SK-N-SH (cell line): Measurements from ENCODE around the gene BPIFA2. TPM values are rescaled to one million over a fixed set of nuclear protein-coding genes. Genes with fewer than 3 reads are reported as not detected.

Experiments
- CTCF ChIA-PET: fragments of 300-600, 350-600 bp; formaldehyde crosslinking; extraction: SDS; loops from one replicate; lab custom pipeline; 2021; lab: Yijun Ruan, JAX
- POLR2A ChIA-PET: fragments of 350-600 bp; sonication (Branson Sonifier 250); formaldehyde crosslinking; extraction: SDS; loops from one replicate; lab custom pipeline; 2020; ENCODE audit warnings: antibody characterized with exemption, inconsistent platforms; lab: Yijun Ruan, JAX
- DNase-seq: peaks from one replicate; pipeline ENCODE4 v3.0.0; 2012
- H2AFZ ChIP-seq: fragments of 200-600 bp; sonication (generic); 2 replicates; pipeline ENCODE4 v1.8.1; 2016; ENCODE audit warnings: antibody characterized with exemption, mild to moderate bottlenecking, low read depth
- H3F3A ChIP-seq: fragments of 200-600 bp; sonication (generic); replicated peaks from 2 replicates; pipeline ENCODE3; 2016; ENCODE audit warnings: antibody characterized with exemption, mild to moderate bottlenecking; ENCODE audit not compliant: insufficient read depth
- H3K27ac ChIP-seq, 2 experiments: fragments of 200-500 bp in 1 of 2; fragments of 200-600 bp in 1 of 2; sonication (Bioruptor generic) in 1 of 2; sonication (generic), shearing (Covaris generic) in 1 of 2; 2 replicates each; pipeline versions ENCODE4 v1.5.1 to v1.6.1; 2014 to 2016; ENCODE audit warnings: low read depth in 2 of 2, inconsistent platforms in 1 of 2, low read length in 1 of 2, mild to moderate bottlenecking in 1 of 2, mixed read lengths in 1 of 2
- H3K27me3 ChIP-seq: fragments of 200-600 bp; sonication (generic), shearing (Covaris generic); 2 replicates; pipeline ENCODE4 v1.6.1; 2016; ENCODE audit warnings: mixed run types; ENCODE audit not compliant: insufficient read depth
- H3K36me3 ChIP-seq, 2 experiments: fragments of 200-500 bp in 1 of 2; fragments of 200-600 bp in 1 of 2; sonication (Bioruptor generic) in 1 of 2; sonication (generic) in 1 of 2; replicated peaks in 1 of 2; 2 replicates each; pipeline versions ENCODE3 to v1.5.1; 2014 to 2016; ENCODE audit warnings: low read length in 1 of 2, mild to moderate bottlenecking in 1 of 2; ENCODE audit not compliant: insufficient read depth in 2 of 2, control insufficient read depth in 1 of 2
- H3K4me1 ChIP-seq, 2 experiments: fragments of 200-500 bp in 1 of 2; fragments of 200-600 bp in 1 of 2; sonication (Bioruptor generic) in 1 of 2; sonication (generic), shearing (Covaris generic) in 1 of 2; 2 replicates each; pipeline versions ENCODE4 v1.5.1 to v1.6.1; 2014 to 2016; ENCODE audit warnings: low read depth in 1 of 2, low read length in 1 of 2, mixed run types in 1 of 2; ENCODE audit not compliant: insufficient read depth in 2 of 2, control insufficient read depth in 1 of 2
- H3K4me2 ChIP-seq: fragments of 200-600 bp; sonication (generic), shearing (Covaris generic); 2 replicates; pipeline ENCODE4 v1.6.1; 2017; ENCODE audit warnings: mixed run types
- H3K4me3 ChIP-seq, 2 experiments: fragments of 200-500 bp in 1 of 2; fragments of 200-600 bp in 1 of 2; sonication (Bioruptor generic) in 1 of 2; sonication (generic), shearing (Covaris generic) in 1 of 2; 2 replicates each; pipeline versions ENCODE4 v1.5.1 to v1.8.1; 2014 to 2016; ENCODE audit warnings: low read depth in 2 of 2, inconsistent platforms in 1 of 2, low read length in 1 of 2, mild to moderate bottlenecking in 1 of 2, mixed read lengths in 1 of 2, moderate library complexity in 1 of 2
- H3K79me2 ChIP-seq: fragments of 200-600 bp; sonication (generic); 2 replicates; pipeline ENCODE4 v1.8.1; 2017; ENCODE audit warnings: mild to moderate bottlenecking; ENCODE audit not compliant: insufficient read depth
- H3K9ac ChIP-seq: fragments of 200-600 bp; sonication (generic); 2 replicates; pipeline ENCODE4 v1.6.1; 2017; ENCODE audit warnings: mixed run types
- H3K9me2 ChIP-seq: fragments of 200-600 bp; sonication (generic); 2 replicates; pipeline ENCODE4 v1.6.1; 2017; ENCODE audit warnings: mixed run types
- H3K9me3 ChIP-seq: fragments of 200-600 bp; sonication (generic); 2 replicates; pipeline ENCODE4 v1.6.1; 2017; ENCODE audit warnings: mixed run types, mild to moderate bottlenecking, moderate library complexity
- H4K20me1 ChIP-seq: fragments of 200-600 bp; sonication (generic); 2 replicates; pipeline ENCODE4 v1.6.1; 2017; ENCODE audit warnings: mild to moderate bottlenecking, mixed run types; ENCODE audit not compliant: insufficient read depth
- FOSL2 ChIP-seq: IDR thresholded peaks from 2 replicates; pipeline ENCODE4 v1.4.0; 2012; ENCODE audit warnings: low read depth, mild to moderate bottlenecking, moderate library complexity, borderline replicate concordance
- NRF1 ChIP-seq: IDR thresholded peaks from 2 replicates; pipeline ENCODE4 v1.6.1; 2012; ENCODE audit warnings: low read depth, mild to moderate bottlenecking, low read length
- RCOR1 ChIP-seq: fragments of 150-350 bp; IDR thresholded peaks from 2 replicates; pipeline ENCODE4 v1.6.1; 2017; ENCODE audit warnings: antibody characterized with exemption, low read length
- RFX5 ChIP-seq: IDR thresholded peaks from 2 replicates; pipeline ENCODE4 v1.6.1; 2012; ENCODE audit warnings: mild to moderate bottlenecking, improper control_type of control experiment, low read length
- USF2 ChIP-seq: fragments of 150-350 bp; IDR thresholded peaks from 2 replicates; pipeline ENCODE4 v1.6.1; 2017; ENCODE audit warnings: antibody characterized with exemption, low read length, low read depth, borderline replicate concordance
- WGBS: methylation state at CpG from one replicate; pipeline ENCODE4 v1.1.6; 2017; ENCODE audit warnings: low lambda C conversion rate; 5-methylcytosine and 5-hydroxymethylcytosine counted together
- polyA plus RNA-seq, 3 experiments: library from polyadenylated mRNA; depleted of rRNA; stranded (reverse); fragments of >200 nt; gene quantifications; 2 replicates each; pipeline ENCODE4 v1.2.3, GENCODE V29; 2012

The BPIFA2 gene
- polyA plus RNA-seq, 1 of the 3 experiments (the other 2 are of a cell fraction) = not detected

- H3K9me2 ChIP-seq = no peaks in the 10 kb centered on the region
- no peaks in the 10 kb centered on the region for H4K20me1 ChIP-seq
- no peak overlapping the region for H3K4me3 ChIP-seq
- no peaks in the 10 kb centered on the region for H3K9me3 ChIP-seq
- no peaks in the 10 kb centered on the region for H3K4me1 ChIP-seq
- 12% methylated on average over 6 of the region's 6 CpGs for WGBS
- H2AFZ ChIP-seq = no peak overlapping the region
- ChIA-PET CTCF (interaction anchor here (1.0 to 1.5 kb wide), 3 partner anchors 18 to 328 kb away, joined by 3 to 7 read pairs (median 4); no protein-coding TSS in a partner anchor), POLR2A (no interaction called here)
- H3K27ac ChIP-seq = no peak overlapping the region
- H3K79me2 ChIP-seq = no peaks in the 10 kb centered on the region
- no peak for DNase-seq
- no peak for TF ChIP-seq RCOR1
- no peak for TF ChIP-seq FOSL2
- TF ChIP-seq USF2 = no peak
- TF ChIP-seq RFX5 = no peak
- no peak for TF ChIP-seq NRF1
- H3K9ac ChIP-seq = no peak overlapping the region
- no peaks in the 10 kb centered on the region for H3F3A ChIP-seq
- no peak overlapping the region for H3K4me2 ChIP-seq
- H3K27me3 ChIP-seq = peaks cover 19% of the 10 kb centered on the region; the same call in 1 of the 2 replicates
- no peaks in the 10 kb centered on the region for H3K36me3 ChIP-seq
These were observed 61.9 kb downstream of the BPIFA2 start for GRCh38 chr20:33229843-33230242.

Other genes with a start within 250 kb of the BPIFA2 start
- not detected in 2 replicates for gene SUN5, start 163.7 kb upstream of the BPIFA2 start, polyA plus RNA-seq (2012; rRNA removed)
- gene BPIFB2, start 160.5 kb upstream of the BPIFA2 start, polyA plus RNA-seq (2012; rRNA removed) = not detected in 2 replicates
- not detected in 2 replicates for gene BPIFB6, start 136.5 kb upstream of the BPIFA2 start, polyA plus RNA-seq (2012; rRNA removed)
- not detected in 2 replicates for gene BPIFB3, start 114.3 kb upstream of the BPIFA2 start, polyA plus RNA-seq (2012; rRNA removed)
- not detected in 2 replicates for gene BPIFB4, start 88.5 kb upstream of the BPIFA2 start, polyA plus RNA-seq (2012; rRNA removed)
- not detected in 2 replicates for gene BPIFA3, start 49.2 kb downstream of the BPIFA2 start, polyA plus RNA-seq (2012; rRNA removed)
- gene BPIFA1, start 67.8 kb downstream of the BPIFA2 start, polyA plus RNA-seq (2012; rRNA removed) = not detected in 2 replicates
- gene BPIFB1, start 115.1 kb downstream of the BPIFA2 start, polyA plus RNA-seq (2012; rRNA removed) = not detected in 2 replicates
- 30.5 and 33.2 TPM in 2 replicates for gene CDK5RAP1, start 233.4 kb downstream of the BPIFA2 start, polyA plus RNA-seq (2012; rRNA removed)